ENCODE data around the gene RARG.
"Not testable (repeated sequence)": the region's sequence is repeated elsewhere in the genome, so short reads cannot be mapped to it uniquely, and the experiment has no call there.

Gene RARG

GRCh38 chr12:53180220-53180930 lies 51.6 kb downstream of the RARG start, which contains the start of the genes CSAD and ZNF740:
CSAD (minus strand) TSS chr12:53180925; CDS start chr12:53173470, 7,455 bp downstream.
ZNF740 (plus strand) TSS chr12:53180722; CDS start chr12:53181984, 1,262 bp downstream.
- peak; percentile 90 for DNase-seq (ENCODE audit: low read depth, low spot score)
- Histone ChIP-seq H3K27me3 (ENCODE audit: control insufficient read depth, insufficient read depth, low read length) (peaks cover 8% of the 10 kb centered on the region; the same call in 1 of the 2 replicates), H3K27ac (ENCODE audit: low read length) (no peak within 1 kb of the TSS), H3K4me1 (ENCODE audit: control insufficient read depth, insufficient read depth, low read length) (no peaks in the 10 kb centered on the region), H3K9me3 (ENCODE audit: control insufficient read depth, insufficient read depth, low read length) (no peaks in the 10 kb centered on the region), H3K4me3 (ENCODE audit: low read length) (peak within 1 kb of the TSS; percentile 75), H3K36me3 (ENCODE audit: control insufficient read depth, insufficient read depth, low read length) (peaks cover 6% of the 10 kb centered on the region; the same call in 1 of the 2 replicates)
- WGBS (ENCODE audit: insufficient coverage, insufficient read length): no CpG with 5 or more reads among the region's 70 CpGs

- Histone ChIP-seq H3K4me3 (ENCODE audit: low read length) (peak overlapping the region; percentile 75; the same call in 1 of the 2 replicates), H3K36me3 (ENCODE audit: control insufficient read depth, insufficient read depth, low read length) (peaks cover 6% of the 10 kb centered on the region; the same call in 1 of the 2 replicates), H3K9me3 (ENCODE audit: control insufficient read depth, insufficient read depth, low read length) (no peaks in the 10 kb centered on the region), H3K27ac (ENCODE audit: low read length) (no peak overlapping the region), H3K4me1 (ENCODE audit: control insufficient read depth, insufficient read depth, low read length) (no peaks in the 10 kb centered on the region), H3K27me3 (ENCODE audit: control insufficient read depth, insufficient read depth, low read length) (peaks cover 10% of the 10 kb centered on the region; the same call in 1 of the 2 replicates)
- no peak for DNase-seq (ENCODE audit: low read depth, low spot score)
- WGBS (ENCODE audit: insufficient coverage, insufficient read length): no CpG with 5 or more reads among the region's 12 CpGs
Observed at GRCh38 chr12:53179687-53180219, 52.3 kb downstream of the RARG start.

GRCh38 chr12:53178803-53179202 lies 53.2 kb downstream of the RARG start:
- H3K9me3 ChIP-seq (ENCODE audit: control insufficient read depth, insufficient read depth, low read length); H3K36me3 ChIP-seq (ENCODE audit: control insufficient read depth, insufficient read depth, low read length); H3K4me1 ChIP-seq (ENCODE audit: control insufficient read depth, insufficient read depth, low read length); H3K4me3 ChIP-seq (ENCODE audit: low read length); DNase-seq (ENCODE audit: low read depth, low spot score); H3K27ac ChIP-seq (ENCODE audit: low read length): not testable (repeated sequence)
- WGBS (ENCODE audit: insufficient coverage, insufficient read length): no CpG with 5 or more reads among the region's 14 CpGs
- peaks cover 13% of the 10 kb centered on the region; the same call in 1 of the 2 replicates for H3K27me3 ChIP-seq (ENCODE audit: control insufficient read depth, insufficient read depth, low read length)

GRCh38 chr12:53177447-53177846 lies 54.6 kb downstream of the RARG start:
- not testable (repeated sequence) for DNase-seq (ENCODE audit: low read depth, low spot score); H3K4me3 ChIP-seq (ENCODE audit: low read length); H3K36me3 ChIP-seq (ENCODE audit: control insufficient read depth, insufficient read depth, low read length); H3K4me1 ChIP-seq (ENCODE audit: control insufficient read depth, insufficient read depth, low read length); H3K9me3 ChIP-seq (ENCODE audit: control insufficient read depth, insufficient read depth, low read length); H3K27ac ChIP-seq (ENCODE audit: low read length)
- H3K27me3 ChIP-seq (ENCODE audit: control insufficient read depth, insufficient read depth, low read length): peaks cover 25% of the 10 kb centered on the region; the same call in 1 of the 2 replicates
- WGBS (ENCODE audit: insufficient coverage, insufficient read length): no CpG with 5 or more reads among the region's 6 CpGs

GRCh38 chr12:53176750-53177149 lies 55.3 kb downstream of the RARG start:
- no peaks in the 10 kb centered on the region for H3K4me1 ChIP-seq (ENCODE audit: control insufficient read depth, insufficient read depth, low read length)
- H3K27ac ChIP-seq (ENCODE audit: low read length): no peak overlapping the region
- no CpG with 5 or more reads among the region's 3 CpGs for WGBS (ENCODE audit: insufficient coverage, insufficient read length)
- H3K4me3 ChIP-seq (ENCODE audit: low read length): no peak overlapping the region
- H3K27me3 ChIP-seq (ENCODE audit: control insufficient read depth, insufficient read depth, low read length): peaks cover 32% of the 10 kb centered on the region
- H3K36me3 ChIP-seq (ENCODE audit: control insufficient read depth, insufficient read depth, low read length): no peaks in the 10 kb centered on the region
- no peaks in the 10 kb centered on the region for H3K9me3 ChIP-seq (ENCODE audit: control insufficient read depth, insufficient read depth, low read length)
- no peak for DNase-seq (ENCODE audit: low read depth, low spot score)

- no peaks in the 10 kb centered on the region for H3K4me1 ChIP-seq (ENCODE audit: control insufficient read depth, insufficient read depth, low read length)
- WGBS (ENCODE audit: insufficient coverage, insufficient read length): no CpG with 5 or more reads among the region's 4 CpGs
- no peaks in the 10 kb centered on the region for H3K9me3 ChIP-seq (ENCODE audit: control insufficient read depth, insufficient read depth, low read length)
- H3K27me3 ChIP-seq (ENCODE audit: control insufficient read depth, insufficient read depth, low read length): peaks cover 38% of the 10 kb centered on the region
- H3K36me3 ChIP-seq (ENCODE audit: control insufficient read depth, insufficient read depth, low read length): no peaks in the 10 kb centered on the region
- H3K27ac ChIP-seq (ENCODE audit: low read length): no peak overlapping the region
- no peak overlapping the region for H3K4me3 ChIP-seq (ENCODE audit: low read length)
- DNase-seq (ENCODE audit: low read depth, low spot score): peak; percentile 88
Observed at GRCh38 chr12:53174881-53175491, 57.0 kb downstream of the RARG start.

- no peaks in the 10 kb centered on the region for H3K36me3 ChIP-seq (ENCODE audit: control insufficient read depth, insufficient read depth, low read length)
- H3K4me3 ChIP-seq (ENCODE audit: low read length): no peak overlapping the region
- no CpG with 5 or more reads among the region's 10 CpGs for WGBS (ENCODE audit: insufficient coverage, insufficient read length)
- H3K9me3 ChIP-seq (ENCODE audit: control insufficient read depth, insufficient read depth, low read length): no peaks in the 10 kb centered on the region
- no peak for DNase-seq (ENCODE audit: low read depth, low spot score)
- H3K27me3 ChIP-seq (ENCODE audit: control insufficient read depth, insufficient read depth, low read length): peaks cover 34% of the 10 kb centered on the region
- no peak overlapping the region for H3K27ac ChIP-seq (ENCODE audit: low read length)
- H3K4me1 ChIP-seq (ENCODE audit: control insufficient read depth, insufficient read depth, low read length): no peaks in the 10 kb centered on the region
Observed at GRCh38 chr12:53173085-53173715, 58.8 kb downstream of the RARG start.

GRCh38 chr12:53172352-53172751 lies 59.7 kb downstream of the RARG start:
- H3K36me3 ChIP-seq (ENCODE audit: control insufficient read depth, insufficient read depth, low read length): no peaks in the 10 kb centered on the region
- H3K27me3 ChIP-seq (ENCODE audit: control insufficient read depth, insufficient read depth, low read length): peaks cover 34% of the 10 kb centered on the region
- H3K4me3 ChIP-seq (ENCODE audit: low read length): no peak overlapping the region
- WGBS (ENCODE audit: insufficient coverage, insufficient read length): no CpG with 5 or more reads among the region's 11 CpGs
- H3K27ac ChIP-seq (ENCODE audit: low read length): no peak overlapping the region
- no peak for DNase-seq (ENCODE audit: low read depth, low spot score)
- no peaks in the 10 kb centered on the region for H3K4me1 ChIP-seq (ENCODE audit: control insufficient read depth, insufficient read depth, low read length)
- H3K9me3 ChIP-seq (ENCODE audit: control insufficient read depth, insufficient read depth, low read length): no peaks in the 10 kb centered on the region

GRCh38 chr12:53171725-53172329 lies 60.2 kb downstream of the RARG start:
- no peak overlapping the region for H3K27ac ChIP-seq (ENCODE audit: low read length)
- WGBS (ENCODE audit: insufficient coverage, insufficient read length): no CpG with 5 or more reads among the region's 10 CpGs

More at GRCh38 chr12:53171725-53172329, 60.2 kb downstream of the RARG start:
- no peak for DNase-seq (ENCODE audit: low read depth, low spot score)
- H3K4me3 ChIP-seq (ENCODE audit: low read length): no peak overlapping the region
- peaks cover 34% of the 10 kb centered on the region for H3K27me3 ChIP-seq (ENCODE audit: control insufficient read depth, insufficient read depth, low read length)
- no peaks in the 10 kb centered on the region for H3K4me1 ChIP-seq (ENCODE audit: control insufficient read depth, insufficient read depth, low read length)
- no peaks in the 10 kb centered on the region for H3K9me3 ChIP-seq (ENCODE audit: control insufficient read depth, insufficient read depth, low read length)
- H3K36me3 ChIP-seq (ENCODE audit: control insufficient read depth, insufficient read depth, low read length): no peaks in the 10 kb centered on the region
